Lower lobe of right lung (tissue), 2 donors: ENCODE data around the gene TPM4. TPM values are rescaled to one million over a fixed set of nuclear protein-coding genes. Genes with fewer than 3 reads are reported as not detected.

Experiments
- ATAC-seq, 2 donors: fragments of 200-7000 bp; cut with Tn5 transposase; one replicate each; pipeline ENCODE4 v1.9.1; 2020 to 2022; ENCODE audit warnings: mild to moderate bottlenecking in 2 of 2, moderate library complexity in 2 of 2
- DNase-seq: peaks from one replicate; pipeline ENCODE4 v3.0.0-alpha.2; 2020
- H3K27ac ChIP-seq: fragments of 200-600 bp; one replicate; pipeline ENCODE4 v1.8.0; 2022
- H3K27me3 ChIP-seq: fragments of 200-600 bp; one replicate; pipeline ENCODE4 v1.8.0; 2022; ENCODE audit warnings: low read depth
- H3K36me3 ChIP-seq: fragments of 200-600 bp; one replicate; pipeline ENCODE4 v1.8.0; 2022; ENCODE audit warnings: mild to moderate bottlenecking
- H3K4me1 ChIP-seq: fragments of 200-600 bp; one replicate; pipeline ENCODE4 v1.8.0; 2022
- H3K4me3 ChIP-seq: fragments of 200-600 bp; one replicate; pipeline ENCODE4 v1.8.0; 2022; ENCODE audit warnings: mild to moderate bottlenecking
- H3K9me3 ChIP-seq: fragments of 200-600 bp; one replicate; pipeline ENCODE4 v1.8.0; 2022
- CTCF ChIP-seq: fragments of 200-600 bp; IDR thresholded peaks from one replicate; pipeline ENCODE4 v1.8.0; 2022; ENCODE audit warnings: antibody characterized with exemption, mild to moderate bottlenecking
- intact Hi-C: fragments of 100-400 bp; cut with DNase I; formaldehyde crosslinking; loops from one replicate; pipeline ENCODE4 v1.11.0; 2022
- total RNA-seq: library from RNA; stranded (reverse); fragmentation: NEBNext Ultra II Directional; extraction: Animal tissue kit (Norgen Biotek cat#: 25700); gene quantifications from one replicate; pipeline ENCODE4 v1.2.1, GENCODE V29; 2021
- donor health status: DM: no; HTN: yes; CAD: no; lungs with severe emphysema.

The TPM4 gene
- total RNA-seq, 1 donor from 2014 or later, result 319 TPM

GRCh38 chr19:16034958-16035560 is 41.2 kb upstream of the TPM4 start:
- H3K27me3 ChIP-seq, result no peaks in the 10 kb centered on the region
- no peak for TF ChIP-seq CTCF
- no peak for ATAC-seq
- peak; percentile 29 for DNase-seq
- no peak overlapping the region for H3K4me3 ChIP-seq
- intact Hi-C loops, result no loop called here
- H3K27ac ChIP-seq, result no peak overlapping the region
- no peaks in the 10 kb centered on the region for H3K9me3 ChIP-seq
- no peaks in the 10 kb centered on the region for H3K4me1 ChIP-seq
- H3K36me3 ChIP-seq, result no peaks in the 10 kb centered on the region

GRCh38 chr19:16035601-16036297 is 40.5 kb upstream of the TPM4 start:
- H3K36me3 ChIP-seq, result no peaks in the 10 kb centered on the region
- ATAC-seq (no peak), DNase-seq (peak; percentile 39)
- peaks cover 4% of the 10 kb centered on the region for H3K4me1 ChIP-seq
- intact Hi-C loops, result no loop called here
- no peak overlapping the region for H3K27ac ChIP-seq
- no peak for TF ChIP-seq CTCF
- no peaks in the 10 kb centered on the region for H3K9me3 ChIP-seq
- H3K4me3 ChIP-seq, result no peak overlapping the region
- H3K27me3 ChIP-seq, result no peaks in the 10 kb centered on the region

GRCh38 chr19:16036397-16036925 is 39.8 kb upstream of the TPM4 start:
- intact Hi-C loops, result no loop called here
- no peaks in the 10 kb centered on the region for H3K27me3 ChIP-seq
- DNase-seq, result peak; percentile 20
- H3K27ac ChIP-seq, result no peak overlapping the region
- no peak for ATAC-seq
- no peaks in the 10 kb centered on the region for H3K36me3 ChIP-seq
- no peak for TF ChIP-seq CTCF
- no peaks in the 10 kb centered on the region for H3K9me3 ChIP-seq
- no peak overlapping the region for H3K4me3 ChIP-seq
- peaks cover 11% of the 10 kb centered on the region for H3K4me1 ChIP-seq

- no peaks in the 10 kb centered on the region for H3K27me3 ChIP-seq
Measured at GRCh38 chr19:16036941-16037340, 39.4 kb upstream of the TPM4 start.

More at GRCh38 chr19:16036941-16037340, 39.4 kb upstream of the TPM4 start:
- DNase-seq, result peak; percentile 24
- TF ChIP-seq CTCF, result no peak
- Histone ChIP-seq H3K4me3 (no peak overlapping the region), H3K9me3 (no peaks in the 10 kb centered on the region), H3K27ac (no peak overlapping the region), H3K4me1 (peaks cover 15% of the 10 kb centered on the region), H3K36me3 (no peaks in the 10 kb centered on the region)
- intact Hi-C loops, result no loop called here
- no peak for ATAC-seq
